Skeletal muscle satellite cell (primary cell): ENCODE results near the gene TCF12.

Experiments used
- H3K27me3 ChIP-seq: 2 replicates; pipeline ENCODE4 v1.7.0; 2013; ENCODE audit warnings: low read length; ENCODE audit not compliant: control insufficient read depth, insufficient read depth
- H3K36me3 ChIP-seq: 2 replicates; pipeline ENCODE4 v1.7.0; 2013; ENCODE audit warnings: mild to moderate bottlenecking, control low read depth, low read length; ENCODE audit not compliant: insufficient read depth
- H3K4me1 ChIP-seq: 2 replicates; pipeline ENCODE4 v1.7.0; 2013; ENCODE audit warnings: low read length; ENCODE audit not compliant: control insufficient read depth, insufficient read depth
- H3K4me2 ChIP-seq: 2 replicates; pipeline ENCODE4 v1.7.0; 2013; ENCODE audit warnings: mild to moderate bottlenecking, low read length
- H3K4me3 ChIP-seq: 2 replicates; pipeline ENCODE4 v1.7.0; 2013; ENCODE audit warnings: low read length
- H3K9ac ChIP-seq: 2 replicates; pipeline ENCODE4 v1.7.0; 2013; ENCODE audit warnings: mild to moderate bottlenecking, low read depth, low read length, moderate library complexity
- H3K9me3 ChIP-seq: replicated peaks from 2 replicates; pipeline ENCODE4 v1.7.0; 2013; ENCODE audit warnings: mild to moderate bottlenecking, control low read depth, low read length

TCF12 gene

GRCh38 chr15:57038496-57038895 is 120.1 kb downstream of the TCF12 start:
- Histone ChIP-seq H3K27me3 (no peaks in the 10 kb centered on the region), H3K9me3 (no peaks in the 10 kb centered on the region), H3K4me1 (peaks cover under 1% of the 10 kb centered on the region), H3K4me2 (no peak overlapping the region), H3K9ac (no peak overlapping the region), H3K36me3 (no peaks in the 10 kb centered on the region), H3K4me3 (no peak overlapping the region)

DNA sequence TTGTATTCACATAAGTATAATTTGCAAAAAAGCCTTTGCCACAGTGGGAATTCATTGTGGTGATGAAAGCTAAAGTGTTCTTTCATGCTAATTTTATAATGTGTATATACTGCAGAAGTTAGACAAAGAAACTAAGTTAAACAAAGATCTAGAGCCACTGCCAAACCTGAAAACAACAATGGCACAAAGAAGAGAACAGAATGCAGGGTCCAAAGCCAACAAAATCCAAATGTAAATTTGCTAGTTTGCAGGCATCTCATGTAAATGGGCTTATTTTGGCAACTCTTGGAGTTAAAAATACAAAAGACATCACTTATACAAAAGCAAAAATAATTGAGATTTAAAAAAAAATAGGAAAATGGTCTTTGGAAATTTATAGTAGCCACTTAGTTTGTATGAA is 123.0 kb downstream of the TCF12 start:
- no peaks in the 10 kb centered on the region for H3K4me1 ChIP-seq
- H3K9ac ChIP-seq: no peak overlapping the region
- H3K36me3 ChIP-seq: no peaks in the 10 kb centered on the region
- no peaks in the 10 kb centered on the region for H3K9me3 ChIP-seq
- H3K27me3 ChIP-seq: no peaks in the 10 kb centered on the region
- H3K4me2 ChIP-seq: no peak overlapping the region
- no peak overlapping the region for H3K4me3 ChIP-seq

GRCh38 chr15:57044072-57044702 is 125.7 kb downstream of the TCF12 start:
- Histone ChIP-seq H3K9ac (no peak overlapping the region), H3K9me3 (no peaks in the 10 kb centered on the region), H3K4me2 (no peak overlapping the region), H3K4me1 (peaks cover 8% of the 10 kb centered on the region), H3K27me3 (no peaks in the 10 kb centered on the region), H3K36me3 (no peaks in the 10 kb centered on the region), H3K4me3 (no peak overlapping the region)

DNA sequence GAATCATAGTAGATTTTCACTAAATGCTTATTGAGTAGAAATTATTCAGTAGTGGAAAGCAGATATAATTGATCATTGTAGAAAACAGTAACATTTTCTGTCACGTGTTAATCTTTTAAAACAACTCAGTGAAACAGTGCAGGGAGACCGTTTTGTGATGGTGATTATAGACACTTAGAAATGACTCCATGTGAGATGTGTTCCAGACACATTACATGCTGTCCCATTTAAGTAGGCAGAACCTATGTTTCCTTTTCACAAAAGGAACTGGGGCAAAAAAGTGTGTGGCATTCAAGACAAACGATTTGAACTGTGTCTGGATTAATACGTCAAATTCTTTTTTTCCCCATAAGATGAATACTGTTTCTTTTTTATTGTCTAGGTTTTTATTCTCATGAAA is 126.5 kb downstream of the TCF12 start:
- H3K27me3 ChIP-seq: no peaks in the 10 kb centered on the region
- H3K36me3 ChIP-seq: no peaks in the 10 kb centered on the region

DNA sequence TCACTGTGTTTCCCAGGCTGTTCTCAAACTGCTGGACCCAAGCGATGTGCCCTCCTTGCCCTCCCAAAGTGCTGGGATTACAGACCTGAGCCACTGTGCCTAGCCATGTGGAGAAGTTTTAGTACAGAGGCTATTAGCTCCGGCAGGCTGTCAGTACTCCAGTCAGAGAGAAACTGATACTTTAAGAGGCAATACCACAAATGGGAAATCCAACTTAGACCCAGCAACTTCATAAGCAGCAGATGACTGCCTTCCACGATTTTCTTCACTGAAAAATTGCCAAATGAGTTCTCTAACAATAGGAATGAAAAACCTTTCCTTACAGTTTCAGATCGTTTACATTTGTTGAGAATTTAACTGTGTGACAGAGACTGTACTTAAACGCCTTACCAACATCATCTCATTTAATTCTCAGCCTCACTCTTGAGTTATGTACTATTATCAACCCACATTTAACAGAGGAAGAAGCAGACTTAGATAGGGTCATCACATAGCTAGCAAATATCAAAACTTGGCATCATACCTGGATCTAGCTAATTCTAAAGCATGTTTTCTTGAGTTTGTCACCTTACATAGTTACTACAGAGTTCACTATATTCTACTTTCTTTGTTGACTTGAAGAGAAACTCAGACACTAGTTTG is 127.4 kb downstream of the TCF12 start:
- no peaks in the 10 kb centered on the region for H3K36me3 ChIP-seq
- no peak overlapping the region for H3K4me3 ChIP-seq
- H3K4me2 ChIP-seq: no peak overlapping the region
- H3K9ac ChIP-seq: no peak overlapping the region
- peaks cover 16% of the 10 kb centered on the region for H3K4me1 ChIP-seq
- no peaks in the 10 kb centered on the region for H3K9me3 ChIP-seq
- no peaks in the 10 kb centered on the region for H3K27me3 ChIP-seq

More for the DNA sequence above, 126.5 kb downstream of the TCF12 start:
- Histone ChIP-seq H3K9me3 (no peaks in the 10 kb centered on the region), H3K9ac (no peak overlapping the region), H3K4me3 (no peak overlapping the region), H3K4me1 (peaks cover 16% of the 10 kb centered on the region), H3K4me2 (no peak overlapping the region)

DNA sequence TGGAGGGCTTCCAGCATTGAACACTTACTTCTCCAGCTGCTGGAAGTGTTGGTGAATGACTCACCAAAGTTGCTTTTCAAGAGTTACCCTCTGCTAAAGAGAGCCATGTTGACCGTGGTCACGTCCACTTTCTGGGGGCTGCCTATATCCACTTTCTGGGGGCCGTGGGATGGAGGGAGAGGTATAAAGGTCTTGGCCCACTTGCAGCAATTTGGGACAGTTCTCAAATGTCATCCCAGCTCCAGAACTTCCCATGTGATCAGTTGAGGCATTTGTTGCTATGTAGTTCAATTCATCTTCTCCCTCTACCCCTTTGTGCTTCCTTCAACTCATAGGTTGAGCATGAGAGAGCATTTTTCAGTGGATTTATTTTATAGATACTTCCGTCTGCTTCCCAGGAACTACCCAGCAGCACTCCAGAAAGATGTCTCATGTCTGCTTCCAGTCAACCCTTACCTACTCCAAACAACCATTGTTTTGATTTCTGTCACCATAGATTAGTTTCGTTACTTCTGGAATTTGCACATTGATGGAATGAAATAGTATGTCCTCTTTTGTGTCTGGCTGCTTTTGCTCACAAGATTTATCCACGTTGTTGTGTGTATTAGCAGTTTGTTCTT is 130.6 kb downstream of the TCF12 start:
- Histone ChIP-seq H3K4me3 (no peak overlapping the region), H3K4me1 (peaks cover 16% of the 10 kb centered on the region), H3K27me3 (no peaks in the 10 kb centered on the region), H3K4me2 (peak overlapping the region; percentile 10), H3K9ac (no peak overlapping the region), H3K36me3 (no peaks in the 10 kb centered on the region), H3K9me3 (no peaks in the 10 kb centered on the region)

GRCh38 chr15:57053470-57053869 is 135.0 kb downstream of the TCF12 start:
- H3K4me1 ChIP-seq: peaks cover 39% of the 10 kb centered on the region
- no peak overlapping the region for H3K4me2 ChIP-seq
- H3K9ac ChIP-seq: no peak overlapping the region
- no peaks in the 10 kb centered on the region for H3K27me3 ChIP-seq
- no peaks in the 10 kb centered on the region for H3K36me3 ChIP-seq
- H3K4me3 ChIP-seq: no peak overlapping the region
- no peaks in the 10 kb centered on the region for H3K9me3 ChIP-seq

- Histone ChIP-seq H3K36me3 (no peaks in the 10 kb centered on the region), H3K9me3 (no peaks in the 10 kb centered on the region), H3K9ac (no peak overlapping the region), H3K4me2 (no peak overlapping the region), H3K4me1 (peaks cover 39% of the 10 kb centered on the region), H3K4me3 (no peak overlapping the region), H3K27me3 (no peaks in the 10 kb centered on the region)
Observed at GRCh38 chr15:57054204-57054750, 135.8 kb downstream of the TCF12 start.

- Histone ChIP-seq H3K9me3 (no peaks in the 10 kb centered on the region), H3K4me2 (no peak overlapping the region), H3K9ac (no peak overlapping the region), H3K27me3 (no peaks in the 10 kb centered on the region), H3K36me3 (no peaks in the 10 kb centered on the region), H3K4me3 (no peak overlapping the region), H3K4me1 (peaks cover 49% of the 10 kb centered on the region)
Observed at GRCh38 chr15:57056357-57056756, 137.9 kb downstream of the TCF12 start.

GRCh38 chr15:57057134-57057930 is 138.9 kb downstream of the TCF12 start:
- peak overlapping the region; percentile 56 for H3K4me2 ChIP-seq
- H3K4me1 ChIP-seq: peaks cover 58% of the 10 kb centered on the region
- H3K36me3 ChIP-seq: no peaks in the 10 kb centered on the region
- H3K9ac ChIP-seq: no peak overlapping the region
- H3K4me3 ChIP-seq: no peak overlapping the region
- H3K9me3 ChIP-seq: no peaks in the 10 kb centered on the region
- H3K27me3 ChIP-seq: no peaks in the 10 kb centered on the region

GRCh38 chr15:57059026-57059660 is 140.7 kb downstream of the TCF12 start:
- Histone ChIP-seq H3K4me3 (no peak overlapping the region), H3K36me3 (no peaks in the 10 kb centered on the region), H3K4me2 (peak overlapping the region; percentile 1), H3K9me3 (no peaks in the 10 kb centered on the region), H3K9ac (no peak overlapping the region), H3K4me1 (peaks cover 64% of the 10 kb centered on the region), H3K27me3 (no peaks in the 10 kb centered on the region)
